NCI-H1694 treated with DMSO at 0.1 percent for 48 hours (cell line): ENCODE data around the gene DLX3.

ENCODE experiments used
- DNase-seq: peaks from one replicate; lab custom pipeline; 2025; lab: John Stamatoyannopoulos, UW

Gene DLX3

DNA sequence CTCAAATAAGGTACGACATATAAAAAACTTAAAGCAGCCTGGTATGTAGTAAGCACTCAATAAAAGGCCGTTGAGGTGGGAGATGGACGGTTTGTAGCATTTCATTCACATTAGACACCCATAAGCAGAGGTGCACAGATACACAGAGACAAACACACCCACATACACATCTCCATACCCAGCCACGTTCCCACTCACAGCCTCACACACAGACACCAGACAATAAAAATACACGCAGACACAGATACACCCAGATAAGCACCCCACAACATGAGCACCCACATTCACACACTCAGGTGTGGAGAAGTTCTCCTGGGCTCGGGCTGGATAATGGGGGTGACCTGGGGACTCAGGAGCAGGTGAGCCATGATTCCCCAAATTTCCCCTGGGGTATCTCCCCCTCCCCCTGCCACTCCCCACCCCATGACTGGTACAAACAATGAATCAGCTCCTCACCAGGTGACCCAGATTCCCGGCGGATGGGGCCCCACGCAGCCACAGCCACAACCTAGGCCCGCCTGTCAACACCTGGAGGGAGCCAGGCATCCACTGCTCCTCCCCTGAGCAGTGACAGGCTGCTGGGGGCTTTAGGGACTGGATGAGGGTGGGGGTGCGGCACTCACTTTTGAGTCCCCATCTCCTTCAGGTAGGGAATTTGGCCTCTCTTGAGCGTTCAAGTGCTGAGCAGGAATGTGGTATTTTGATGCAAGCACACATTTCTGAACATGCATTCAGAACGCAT, 2.7 kb downstream of the DLX3 start:
- no peak for DNase-seq

DNA sequence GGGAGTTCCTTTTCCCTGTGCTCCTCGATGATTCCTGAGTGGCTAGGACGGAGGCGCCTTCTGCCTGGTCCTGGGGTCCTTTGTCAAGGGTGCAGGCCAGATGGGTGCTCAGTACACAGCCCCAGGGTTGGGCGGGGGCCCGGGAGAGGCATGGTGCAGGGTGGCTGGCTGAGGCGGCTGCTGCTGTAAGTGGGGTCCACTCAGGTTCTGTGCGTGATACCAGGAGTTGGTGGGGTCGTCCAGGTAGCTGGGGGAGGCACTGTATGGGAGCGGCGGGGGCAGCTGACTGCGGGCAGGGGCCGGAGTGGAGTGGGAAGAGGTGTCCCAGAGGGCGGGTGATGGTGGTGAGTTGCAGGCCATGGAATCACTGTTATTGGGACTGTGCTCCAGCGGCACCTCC, 3.6 kb downstream of the DLX3 start:
- DNase-seq = no peak

DNA sequence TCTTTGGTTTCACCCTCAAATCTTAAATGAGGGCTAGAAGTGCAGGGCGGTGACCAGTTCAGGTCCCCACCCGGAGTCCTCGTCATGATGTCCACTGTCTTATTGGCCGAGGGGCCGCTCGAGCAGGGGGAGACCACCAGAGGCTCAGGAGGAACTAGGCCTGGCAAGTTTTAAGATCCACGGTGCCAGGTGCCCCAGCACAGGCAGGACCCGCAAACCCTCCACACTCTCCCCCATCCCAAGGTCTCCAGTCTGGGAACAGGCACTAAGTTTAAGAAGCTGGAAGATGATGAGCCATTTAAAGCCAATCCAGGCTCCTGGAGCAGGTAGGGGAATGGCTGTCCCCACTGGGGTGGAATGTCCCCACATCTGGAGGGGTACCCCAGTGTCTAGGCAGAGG, 4.1 kb downstream of the DLX3 start:
- DNase-seq = no peak

DNA sequence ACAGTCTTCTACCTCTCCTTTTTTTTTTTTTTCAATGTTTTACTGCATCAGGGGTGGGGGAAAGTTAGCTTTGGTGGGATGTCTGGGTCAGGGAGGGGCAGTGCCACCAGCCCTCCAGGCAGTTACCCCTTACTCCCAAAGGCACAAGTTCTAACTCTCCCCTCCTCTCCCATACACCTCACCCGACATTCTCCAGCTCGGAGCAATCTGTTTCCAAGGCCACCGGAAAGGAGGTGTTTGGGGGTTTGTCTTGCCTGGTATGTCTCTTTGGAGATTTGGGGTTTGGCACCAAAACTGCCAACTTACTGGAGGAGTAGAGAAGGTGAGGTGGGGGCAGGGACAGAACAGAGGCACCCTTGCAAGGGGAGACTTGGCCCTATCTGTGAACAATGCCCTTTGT, 4.7 kb downstream of the DLX3 start:
- DNase-seq = no peak

- no peak for DNase-seq
These were observed 5.5 kb downstream of the DLX3 start for GRCh38 chr17:49989518-49989880.

- DNase-seq = peak; percentile 79
These were observed 7.2 kb downstream of the DLX3 start for GRCh38 chr17:49987681-49988441.

DNA sequence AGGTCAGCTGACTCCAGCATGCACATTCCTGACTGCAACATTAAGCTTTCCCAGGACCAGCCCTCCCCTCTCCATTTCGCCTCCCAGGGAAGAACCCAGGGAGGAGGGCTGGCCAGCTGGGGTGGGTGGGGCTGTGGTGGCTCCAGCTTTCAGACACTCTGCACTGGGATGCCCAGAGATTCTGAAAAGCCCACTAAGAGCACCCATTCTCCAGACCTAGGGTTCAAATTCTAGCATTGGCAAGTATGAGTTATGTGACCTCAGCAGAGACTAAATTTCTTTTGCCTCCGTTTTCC, 7.8 kb downstream of the DLX3 start:
- DNase-seq = no peak

GRCh38 chr17:49986396-49987289, 8.4 kb downstream of the DLX3 start:
- DNase-seq = no peak

- DNase-seq = no peak
These were observed 9.6 kb downstream of the DLX3 start for GRCh38 chr17:49985310-49985990.

DNA sequence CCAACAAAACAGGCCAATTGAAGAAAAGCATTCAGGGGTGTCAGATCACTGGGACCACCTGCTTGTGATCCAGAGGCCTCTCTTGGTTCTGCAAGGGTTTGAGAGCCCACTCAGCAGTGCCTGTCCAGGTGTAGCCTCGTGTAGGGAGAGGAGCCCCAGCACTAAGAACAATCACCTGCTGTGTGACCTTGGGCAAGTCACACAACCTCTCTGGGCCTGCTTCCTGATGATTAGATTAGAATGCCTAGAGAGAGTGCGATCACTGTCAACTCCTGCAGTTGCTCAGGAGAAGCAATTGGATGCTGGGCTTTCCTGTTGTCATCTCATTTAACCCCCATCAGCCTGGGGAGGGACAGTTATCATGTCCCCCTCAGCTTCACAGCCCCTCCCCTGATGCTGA, 10.2 kb downstream of the DLX3 start:
- DNase-seq = no peak

- no peak for DNase-seq
These were observed 10.7 kb downstream of the DLX3 start for GRCh38 chr17:49984283-49984682.

DNA sequence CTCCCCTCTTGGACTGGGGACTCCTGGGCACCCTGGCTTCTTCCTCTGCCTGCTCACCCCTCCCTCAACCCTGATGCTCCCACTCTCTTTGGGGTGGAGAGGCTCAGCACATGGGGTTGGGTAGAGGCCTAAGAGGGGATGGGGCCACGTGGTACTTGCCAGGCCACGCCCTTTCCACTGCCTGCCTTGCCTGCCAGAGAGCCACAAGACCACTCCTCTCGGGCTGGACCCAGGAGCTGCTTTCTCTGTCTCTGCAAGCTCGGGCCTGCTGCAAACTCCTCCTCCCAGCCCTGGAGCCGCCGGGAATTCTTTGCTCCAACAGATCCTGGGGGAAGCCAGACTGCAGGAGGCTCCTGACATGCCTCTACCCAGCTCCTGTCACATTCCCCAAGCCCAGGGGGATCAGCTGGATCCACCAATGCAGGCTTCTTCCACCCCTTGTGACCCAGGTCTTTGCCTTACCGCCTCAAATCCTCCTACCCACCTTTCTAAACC, 14.3 kb downstream of the DLX3 start:
- peak; percentile 96 for DNase-seq

DNA sequence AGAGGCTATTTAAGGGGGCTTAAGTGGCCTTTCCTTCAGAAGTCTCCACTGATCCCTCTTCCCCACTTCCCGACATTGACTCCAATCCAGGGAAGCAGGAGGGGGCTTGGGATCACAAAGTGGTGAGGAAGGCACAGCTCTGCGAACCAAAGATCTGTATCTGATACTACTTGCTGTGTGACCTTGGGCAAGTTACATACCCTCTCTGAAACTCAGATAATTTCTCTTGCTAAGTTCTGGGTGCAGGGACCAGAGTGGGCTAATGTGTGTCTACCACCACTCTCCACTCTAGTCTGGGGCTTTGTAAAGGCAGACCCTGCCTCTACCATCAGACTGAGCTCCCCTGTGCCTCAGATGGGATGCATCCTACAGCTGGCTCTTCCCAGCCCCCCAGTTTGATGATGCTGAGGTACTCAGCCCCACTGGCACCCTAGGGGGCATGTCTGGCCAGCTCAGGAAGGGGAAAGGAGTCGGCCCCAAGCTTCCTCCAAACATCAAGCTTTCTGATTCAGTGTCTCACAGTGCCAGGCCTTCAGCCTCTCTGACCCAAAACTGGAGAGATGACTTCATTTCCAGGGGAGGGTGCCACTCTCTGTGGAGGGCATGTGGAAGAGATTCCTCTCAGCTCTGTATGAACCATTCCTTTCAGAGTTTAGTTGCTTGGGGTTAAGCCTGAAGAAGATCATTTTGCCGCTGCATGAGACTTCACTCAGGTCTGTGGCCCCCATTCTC, 15.1 kb downstream of the DLX3 start:
- DNase-seq = no peak

DNA sequence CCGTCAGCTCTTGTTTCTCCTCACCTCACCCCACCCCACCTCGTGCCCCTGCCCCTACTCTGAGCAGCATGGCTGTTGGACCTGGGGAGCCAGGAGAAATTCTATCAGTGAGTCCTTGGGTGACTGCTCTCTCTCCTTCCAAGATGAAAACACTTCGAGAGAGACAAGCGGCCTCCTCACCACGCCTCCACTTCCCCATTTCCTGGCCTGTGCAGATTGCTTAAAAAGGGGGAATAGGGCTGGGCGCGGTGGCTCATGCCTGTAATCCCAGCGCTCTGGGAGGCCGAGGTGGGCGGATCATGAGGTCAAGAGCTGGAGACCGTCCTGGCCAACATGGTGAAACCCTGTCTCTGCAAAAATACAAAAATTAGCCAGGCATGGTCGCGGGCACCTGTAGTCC, 16.5 kb downstream of the DLX3 start:
- no peak for DNase-seq

DNA sequence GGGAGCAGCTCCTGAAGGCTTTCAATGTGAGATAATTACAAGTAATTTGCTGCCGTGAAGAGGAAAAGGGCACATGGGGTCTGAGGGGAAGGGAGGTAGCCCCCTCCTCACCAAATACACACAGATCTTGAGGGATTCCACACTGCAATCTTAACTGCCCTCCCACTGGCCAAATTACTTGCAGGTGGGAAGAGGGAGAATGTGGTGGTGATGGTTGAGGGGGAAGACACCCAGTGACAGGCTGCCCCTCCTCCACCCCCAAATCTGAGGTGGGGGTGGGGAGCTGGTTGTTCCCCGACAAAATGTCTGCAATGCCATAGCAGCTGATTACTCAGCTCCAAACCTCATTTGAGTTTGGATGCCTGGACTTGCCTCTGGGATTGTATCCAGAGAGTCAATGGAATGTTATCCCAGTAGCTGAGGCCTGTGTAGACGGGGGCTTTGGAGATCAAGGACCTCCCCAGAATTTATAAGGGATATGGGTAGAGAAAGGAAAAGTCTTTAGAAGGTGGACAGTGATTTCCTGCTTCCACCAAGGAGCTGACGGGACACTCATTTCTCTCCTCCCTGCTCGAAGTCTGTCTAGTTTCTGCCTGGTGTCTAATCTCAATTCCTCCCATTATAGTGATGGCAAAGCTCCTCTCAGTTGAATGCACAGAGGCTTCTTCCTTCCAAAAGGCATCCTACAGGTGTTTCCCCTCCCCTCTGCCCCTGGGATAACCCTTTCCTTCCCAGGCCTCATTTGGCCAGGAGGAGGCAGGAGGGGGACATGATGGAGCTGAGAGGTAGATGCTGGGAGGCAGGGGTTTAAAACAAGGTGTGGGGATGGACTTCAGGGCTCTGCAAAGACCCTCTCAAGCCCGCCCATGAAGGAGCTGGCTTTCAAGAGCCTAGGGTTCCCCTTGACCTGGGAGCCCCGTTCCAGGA, 17.3 kb downstream of the DLX3 start:
- no peak for DNase-seq

- DNase-seq = no peak
These were observed 18.2 kb downstream of the DLX3 start for GRCh38 chr17:49976828-49977202.

GRCh38 chr17:49976163-49976827, 18.7 kb downstream of the DLX3 start:
- no peak for DNase-seq

DNA sequence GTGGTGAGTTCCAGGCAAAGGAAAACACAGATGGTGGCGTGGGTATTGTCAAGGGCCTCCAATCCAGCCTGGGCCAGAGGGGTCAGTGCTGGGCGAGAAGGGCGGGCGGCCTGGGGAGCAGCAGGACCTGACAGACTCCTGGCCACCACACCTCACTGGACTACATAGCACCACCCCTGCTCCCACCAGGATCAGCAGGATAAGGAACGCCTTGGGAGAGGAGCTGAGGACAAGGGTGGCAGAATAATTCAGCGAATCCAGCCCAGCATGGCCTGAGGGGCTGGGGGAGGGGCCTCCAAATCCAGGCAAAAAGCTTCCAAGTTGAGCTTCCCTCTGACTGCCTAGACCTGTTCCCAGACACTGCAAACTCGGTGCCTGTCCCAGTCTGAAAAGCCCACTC, 19.5 kb downstream of the DLX3 start:
- no peak for DNase-seq

DNA sequence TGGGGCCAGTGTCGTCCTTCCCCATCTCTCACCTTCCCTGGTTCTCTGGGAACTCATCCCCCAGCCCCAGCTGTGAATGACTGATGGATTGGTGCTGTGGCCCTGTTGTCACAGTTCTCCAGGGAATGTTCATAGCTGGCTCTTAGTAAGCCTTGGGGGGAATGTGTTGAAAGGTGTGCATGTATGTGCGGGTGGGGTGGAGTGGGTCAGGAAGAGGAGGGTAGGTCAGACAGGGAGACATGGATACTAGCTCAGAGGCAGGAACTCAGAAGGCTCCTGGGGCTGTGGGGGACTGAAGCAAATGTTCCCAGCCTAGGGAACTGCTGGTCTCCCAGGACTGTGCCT, 21.8 kb downstream of the DLX3 start:
- DNase-seq = no peak
